Fibroblast of pulmonary artery (primary cell): Measurements from ENCODE around the gene DUOXA1.

Experiments
- DNase-seq: peaks from one replicate; pipeline ENCODE4 v3.0.0-alpha.2; 2010; ENCODE audit warnings: low read depth
- H3K4me3 ChIP-seq: replicated peaks from 2 replicates; pipeline ENCODE4 v1.5.1; 2011; ENCODE audit warnings: low read depth, mild to moderate bottlenecking, control low read depth, low read length, moderate library complexity
- TF ChIP-seq, protein P1 (sequence below): IDR thresholded peaks from 2 replicates; pipeline ENCODE4 v1.5.1; 2011; ENCODE audit warnings: mild to moderate bottlenecking, control low read depth, low read length, inconsistent platforms; ENCODE audit errors: missing control alignments

DUOXA1 gene

DNA sequence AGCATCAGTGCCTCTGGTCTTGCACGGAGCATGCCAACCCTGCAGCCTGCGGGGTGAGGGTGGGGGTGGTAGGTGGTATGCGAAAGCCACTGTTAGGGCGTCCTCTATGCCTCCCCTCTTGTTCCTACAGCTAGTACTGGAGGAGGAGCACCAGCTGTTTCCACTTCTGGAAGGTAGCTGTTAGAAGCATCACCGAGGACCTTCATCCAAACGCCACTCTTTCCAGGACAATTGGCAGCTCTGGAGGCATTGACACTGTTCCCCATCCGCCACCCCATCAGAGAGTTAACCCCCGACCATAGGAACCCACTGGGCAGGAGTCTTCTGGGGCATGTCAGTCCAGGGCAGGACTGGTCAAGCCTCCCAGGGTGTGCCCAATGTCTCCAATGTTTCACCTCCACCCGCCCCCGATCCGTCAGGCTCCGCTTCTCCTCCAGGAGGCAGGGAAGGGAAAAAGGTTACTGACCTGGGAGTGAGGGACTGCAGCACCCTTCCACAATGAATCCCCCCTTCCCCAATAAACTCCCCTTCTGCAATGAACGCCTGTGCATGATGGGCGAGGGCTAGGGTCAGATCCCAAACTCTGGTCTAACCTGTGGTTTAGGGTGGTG is 16.2 kb downstream of the DUOXA1 start:
- no peak for DNase-seq
- TF ChIP-seq, protein P1, sequence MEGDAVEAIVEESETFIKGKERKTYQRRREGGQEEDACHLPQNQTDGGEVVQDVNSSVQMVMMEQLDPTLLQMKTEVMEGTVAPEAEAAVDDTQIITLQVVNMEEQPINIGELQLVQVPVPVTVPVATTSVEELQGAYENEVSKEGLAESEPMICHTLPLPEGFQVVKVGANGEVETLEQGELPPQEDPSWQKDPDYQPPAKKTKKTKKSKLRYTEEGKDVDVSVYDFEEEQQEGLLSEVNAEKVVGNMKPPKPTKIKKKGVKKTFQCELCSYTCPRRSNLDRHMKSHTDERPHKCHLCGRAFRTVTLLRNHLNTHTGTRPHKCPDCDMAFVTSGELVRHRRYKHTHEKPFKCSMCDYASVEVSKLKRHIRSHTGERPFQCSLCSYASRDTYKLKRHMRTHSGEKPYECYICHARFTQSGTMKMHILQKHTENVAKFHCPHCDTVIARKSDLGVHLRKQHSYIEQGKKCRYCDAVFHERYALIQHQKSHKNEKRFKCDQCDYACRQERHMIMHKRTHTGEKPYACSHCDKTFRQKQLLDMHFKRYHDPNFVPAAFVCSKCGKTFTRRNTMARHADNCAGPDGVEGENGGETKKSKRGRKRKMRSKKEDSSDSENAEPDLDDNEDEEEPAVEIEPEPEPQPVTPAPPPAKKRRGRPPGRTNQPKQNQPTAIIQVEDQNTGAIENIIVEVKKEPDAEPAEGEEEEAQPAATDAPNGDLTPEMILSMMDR, result no peak
- H3K4me3 ChIP-seq, result no peak overlapping the region

DNA sequence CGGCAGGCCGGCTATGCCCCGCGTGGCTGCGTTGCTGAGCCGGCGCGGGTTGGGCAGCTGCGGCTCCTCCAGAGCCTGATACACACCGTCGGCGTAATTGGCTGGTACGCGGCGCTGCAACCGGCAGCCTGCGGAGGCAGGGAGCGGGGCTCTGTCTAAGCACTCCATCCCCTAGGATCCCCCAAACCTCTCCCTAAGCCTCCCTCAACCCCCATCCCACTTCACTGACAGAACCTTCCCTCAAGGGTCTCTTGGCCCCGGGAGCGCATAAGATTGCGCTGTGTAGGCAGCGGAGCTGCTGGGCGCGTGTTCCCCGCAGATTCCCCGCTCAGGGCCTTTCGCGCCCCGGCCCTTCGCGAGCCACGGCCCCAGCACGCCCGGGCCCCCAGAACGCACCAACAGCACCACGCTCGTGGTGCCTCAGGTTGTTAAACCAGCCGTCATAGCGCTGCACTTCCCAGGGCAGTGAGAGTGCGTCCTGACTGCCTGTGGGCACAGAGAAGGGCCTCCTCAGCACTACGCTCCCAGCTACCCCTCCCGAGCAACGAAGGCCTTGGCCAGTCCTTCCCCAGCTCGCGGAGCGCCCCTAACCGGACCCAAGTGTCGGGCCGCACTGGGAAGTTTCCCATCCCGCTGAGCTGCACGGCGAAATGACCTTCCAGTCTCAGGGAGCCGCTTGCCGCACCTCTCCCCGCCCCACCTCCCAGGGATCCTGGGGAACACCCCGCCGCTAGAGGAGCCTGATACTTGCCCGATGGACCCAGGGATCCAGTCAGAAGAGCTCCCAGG is 16.9 kb downstream of the DUOXA1 start:
- no peak for DNase-seq
- H3K4me3 ChIP-seq, result no peak overlapping the region
- TF ChIP-seq, protein P1, result no peak

DNA sequence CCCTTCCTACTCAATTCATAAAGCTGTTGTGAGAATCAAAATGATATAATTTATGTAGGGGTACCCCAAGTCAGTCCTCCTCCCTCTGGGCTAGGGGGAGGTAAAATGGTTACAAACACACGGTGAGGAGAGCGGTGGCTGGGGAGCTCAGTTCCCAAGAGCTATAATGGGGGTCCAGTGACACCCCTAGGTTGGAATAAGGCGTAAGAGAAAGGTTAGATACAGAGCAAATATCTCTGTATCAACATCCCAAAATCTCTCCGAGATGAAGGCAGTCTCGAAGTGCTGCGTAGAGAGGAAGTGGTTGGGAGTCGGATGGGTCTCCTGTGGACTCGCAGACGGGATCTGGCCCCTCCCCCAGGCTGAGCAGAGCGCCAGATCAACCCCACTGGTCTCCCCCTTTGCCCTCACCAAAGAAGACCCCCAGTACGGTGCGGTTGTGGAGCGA is 17.5 kb downstream of the DUOXA1 start:
- TF ChIP-seq, protein P1, result no peak
- DNase-seq, result no peak
- no peak overlapping the region for H3K4me3 ChIP-seq

DNA sequence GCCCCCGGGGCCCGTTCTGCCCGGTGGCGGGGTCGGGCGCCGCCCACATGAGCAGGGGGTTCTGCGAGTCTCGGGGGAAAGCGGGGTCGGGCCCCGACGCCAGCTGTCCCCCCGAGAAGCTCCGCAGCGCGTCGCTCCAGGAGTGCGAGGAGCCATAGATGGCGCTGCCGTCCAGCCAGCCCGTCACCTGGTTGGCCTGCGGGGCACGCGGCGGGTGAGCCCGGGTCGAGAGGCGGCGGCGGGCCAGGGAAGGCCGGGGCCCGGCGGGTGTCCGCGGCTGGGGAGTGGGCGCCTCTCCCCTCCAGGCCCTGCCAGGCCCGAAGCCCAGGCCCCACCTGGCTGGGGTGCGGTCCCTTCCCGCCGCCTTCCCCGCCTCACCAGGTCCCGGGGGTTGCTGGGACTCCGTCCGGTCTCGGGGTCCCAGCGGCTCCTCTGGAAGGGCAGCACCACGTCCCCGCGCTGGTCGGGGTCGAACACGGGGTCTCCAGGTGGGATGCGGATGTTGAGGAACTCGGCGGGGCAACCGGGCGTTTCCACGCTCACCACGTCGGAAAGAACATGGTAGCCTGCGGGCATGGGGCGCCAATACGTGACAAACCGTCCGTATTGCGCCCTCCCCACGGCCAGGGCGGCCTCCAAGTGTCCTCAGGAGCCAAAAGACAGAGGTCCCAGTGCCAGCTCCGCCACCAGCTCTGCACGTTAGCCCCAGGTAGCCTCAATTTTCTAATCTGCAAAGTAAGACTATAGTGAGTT is 18.1 kb downstream of the DUOXA1 start:
- DNase-seq, result no peak
- TF ChIP-seq, protein P1, result no peak
- H3K4me3 ChIP-seq, result no peak overlapping the region

GRCh38 chr15:45110256-45110820 is 19.3 kb downstream of the DUOXA1 start:
- H3K4me3 ChIP-seq, result no peak overlapping the region
- TF ChIP-seq, protein P1, result no peak
- DNase-seq, result no peak

DNA sequence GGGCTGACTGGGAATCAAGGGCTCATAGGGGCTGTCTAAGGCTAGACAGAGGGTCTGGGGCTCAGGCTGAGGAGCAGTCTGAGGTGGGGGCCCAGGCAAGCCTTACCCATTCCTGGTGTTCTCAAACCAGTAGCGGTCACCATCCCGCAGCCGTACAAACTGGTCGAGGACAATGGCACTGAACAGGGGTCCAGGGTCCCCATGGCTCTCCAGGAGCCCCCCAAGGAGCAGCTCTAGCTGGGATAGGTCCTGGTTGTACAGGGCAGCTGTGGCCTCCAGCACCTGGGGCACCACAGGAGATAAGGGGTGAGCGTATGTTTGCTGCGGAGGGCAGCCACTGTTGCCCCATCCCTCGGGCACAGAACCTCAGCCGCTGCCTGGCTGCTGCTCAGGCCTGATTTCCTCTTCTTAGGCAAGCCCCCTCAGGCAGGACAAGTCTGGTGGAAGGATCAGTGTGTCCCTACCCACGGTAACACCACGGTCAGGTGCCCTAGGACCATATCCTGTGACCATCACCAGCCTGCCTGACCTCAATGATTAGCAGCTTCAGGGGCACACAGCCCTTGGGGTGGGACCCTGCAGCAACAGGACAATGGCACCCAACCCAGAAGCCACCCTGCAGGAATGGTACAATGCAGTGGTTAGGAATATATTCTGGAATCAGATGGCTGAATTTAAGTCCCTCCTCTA is 21.6 kb downstream of the DUOXA1 start:
- no peak overlapping the region for H3K4me3 ChIP-seq
- TF ChIP-seq, protein P1, result no peak
- no peak for DNase-seq
